ENCODE data around the gene TASP1.
"Not testable (repeated sequence)": the region's sequence is repeated elsewhere in the genome, so short reads cannot be mapped to it uniquely, and the experiment has no call there.

The TASP1 gene

GRCh38 chr20:13648291-13649228 lies 9.8 kb upstream of the TASP1 start:
- no peak for TF ChIP-seq CTCF (IDR thresholded peaks at IDR 0.05; ENCODE audit: low read depth, low read length, missing control alignments)

GRCh38 chr20:13644010-13644409 lies 5.3 kb upstream of the TASP1 start:
- H3K4me3 ChIP-seq (replicated peaks; ENCODE audit: low read depth, low read length) = no peak overlapping the region
- no peak for DNase-seq (ENCODE audit: extremely low read depth, low read depth)
- TF ChIP-seq CTCF (IDR thresholded peaks at IDR 0.05; ENCODE audit: low read depth, low read length, missing control alignments) = no peak

More at GRCh38 chr20:13648291-13649228, 9.8 kb upstream of the TASP1 start:
- H3K4me3 ChIP-seq (replicated peaks; ENCODE audit: low read depth, low read length) = no peak overlapping the region
- no peak for DNase-seq (ENCODE audit: extremely low read depth, low read depth)

- no peak for DNase-seq (ENCODE audit: extremely low read depth, low read depth)
- TF ChIP-seq CTCF (IDR thresholded peaks at IDR 0.05; ENCODE audit: low read depth, low read length, missing control alignments) = no peak
- H3K4me3 ChIP-seq (replicated peaks; ENCODE audit: low read depth, low read length) = peak overlapping the region; percentile 98
Measured at GRCh38 chr20:13639150-13639497, 392 bp upstream of the TASP1 start.

GRCh38 chr20:13638162-13638495 lies 603 bp downstream of the TASP1 start:
- H3K4me3 ChIP-seq (replicated peaks; ENCODE audit: low read depth, low read length) = peak overlapping the region; percentile 98
- no peak for DNase-seq (ENCODE audit: extremely low read depth, low read depth)
- no peak for TF ChIP-seq CTCF (IDR thresholded peaks at IDR 0.05; ENCODE audit: low read depth, low read length, missing control alignments)

GRCh38 chr20:13632431-13632830 lies 6.3 kb downstream of the TASP1 start:
- H3K4me3 ChIP-seq (replicated peaks; ENCODE audit: low read depth, low read length) = no peak overlapping the region
- DNase-seq (ENCODE audit: extremely low read depth, low read depth) = no peak
- no peak for TF ChIP-seq CTCF (IDR thresholded peaks at IDR 0.05; ENCODE audit: low read depth, low read length, missing control alignments)

- peak; percentile 17 for DNase-seq (ENCODE audit: extremely low read depth, low read depth)
- H3K4me3 ChIP-seq (replicated peaks; ENCODE audit: low read depth, low read length) = not testable (repeated sequence)
Measured at GRCh38 chr20:13627525-13627924, 11.2 kb downstream of the TASP1 start.

- H3K4me3 ChIP-seq (replicated peaks; ENCODE audit: low read depth, low read length) = no peak overlapping the region
- DNase-seq (ENCODE audit: extremely low read depth, low read depth) = no peak
- no peak for TF ChIP-seq CTCF (IDR thresholded peaks at IDR 0.05; ENCODE audit: low read depth, low read length, missing control alignments)
Measured at GRCh38 chr20:13626724-13627123, 12.0 kb downstream of the TASP1 start.
